GM20431 (cell line): ENCODE results near the gene S100A14.

Experiments used
- in situ Hi-C: fragments of 300-500 bp; cut with MseI, MboI; formaldehyde crosslinking; loops from one replicate; pipeline ENCODE4 v1.15.0; 2020; ENCODE audit warnings: low sequenced_read_pairs; ENCODE audit not compliant: unreplicated experiment

S100A14 gene

DNA sequence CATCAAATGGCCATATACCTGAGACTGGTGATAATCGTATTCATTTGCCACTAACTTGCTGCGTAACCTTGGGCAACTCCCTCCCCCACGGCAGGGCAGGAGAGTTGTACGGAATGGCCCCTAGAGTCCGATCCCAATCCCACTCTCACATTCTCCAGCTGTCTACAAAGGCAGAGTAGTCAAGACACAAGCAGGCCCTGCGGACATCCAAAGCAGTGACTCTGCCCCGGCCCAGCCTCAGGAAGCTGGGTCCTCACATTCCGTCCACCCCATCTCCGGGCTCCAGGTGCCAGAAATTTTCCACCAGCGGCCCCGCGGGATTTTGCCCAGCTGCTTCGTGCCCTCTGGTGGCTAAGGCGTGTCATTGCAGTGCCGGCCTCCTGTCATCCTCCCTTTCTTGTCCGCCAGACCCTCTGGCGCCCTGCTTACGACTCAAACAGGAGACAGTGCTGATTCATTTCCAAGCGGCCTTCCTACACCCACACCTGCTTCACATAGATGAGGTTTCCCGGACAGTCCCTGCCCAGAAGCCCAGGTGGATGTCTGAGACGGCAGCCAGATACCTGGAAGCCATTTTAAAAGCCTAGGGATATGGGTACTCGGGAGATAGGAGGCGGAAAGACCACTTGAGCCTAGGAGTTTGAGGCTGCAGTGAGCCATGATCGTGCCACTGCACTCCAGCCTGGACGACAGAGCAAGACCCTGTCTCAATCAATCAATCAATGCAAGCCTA is 47.6 kb downstream of the S100A14 start:
- in situ Hi-C loops: loop anchor here (5.0 kb wide), 1 partner anchor 56 kb away; no protein-coding TSS in a partner anchor

- in situ Hi-C loops: loop anchor here (5.0 kb wide), 1 partner anchor 55 kb away; no protein-coding TSS in a partner anchor
Measured at GRCh38 chr1:153567621-153568366, 48.3 kb downstream of the S100A14 start.

GRCh38 chr1:153566414-153567371 is 49.4 kb downstream of the S100A14 start:
- in situ Hi-C loops: loop anchor here (5.0 kb wide), 1 partner anchor 54 kb away; no protein-coding TSS in a partner anchor

GRCh38 chr1:153565529-153566374 is 50.4 kb downstream of the S100A14 start, which contains the start of gene S100A2:
TSS of gene S100A2 (minus strand) at chr1:153565844. CDS start at chr1:153563877, 1,967 bp downstream.
- in situ Hi-C loops: loop anchor here (5.0 kb wide), 1 partner anchor 53 kb away; no protein-coding TSS in a partner anchor
